Endothelial cell of umbilical vein (primary cell): Measurements from ENCODE around the gene DDX49. TPM values are rescaled to one million over a fixed set of nuclear protein-coding genes. Genes with fewer than 3 reads are reported as not detected.

Source experiments
- BruUV-seq: library from RNA; stranded (reverse); fragments of 400-500 nt; replicated peaks from 2 replicates; lab custom pipeline; 2021; lab: Mats Ljungman, UMichigan
- CTCF ChIA-PET: fragments of 300-600, 350-600 bp; sonication (Branson Sonifier 250); formaldehyde crosslinking; loops from one replicate; lab custom pipeline; 2021; ENCODE audit warnings: antibody characterized with exemption, inconsistent platforms; lab: Charles Lee
- POLR2A ChIA-PET: fragments of 300-600, 350-600 bp; sonication (Branson Sonifier 250); formaldehyde crosslinking; loops from one replicate; lab custom pipeline; 2021; ENCODE audit warnings: antibody characterized with exemption, inconsistent platforms; lab: Charles Lee
- DNase-seq: peaks from one replicate; pipeline ENCODE4 v3.0.0-alpha.2; 2011; ENCODE audit warnings: low read depth, low spot score
- FAIRE-seq: peaks from 2 replicates; lab custom pipeline; 2011; peaks lifted over from hg19 to GRCh38; lab: Jason Lieb, UNC
- H2AFZ ChIP-seq: 2 replicates; pipeline ENCODE4 v1.6.0; 2012; ENCODE audit warnings: low read depth, low read length, control low read depth, inconsistent platforms
- H3K27ac ChIP-seq: 2 replicates; pipeline ENCODE4 v1.5.1; 2011; ENCODE audit warnings: low read depth, mild to moderate bottlenecking, control low read depth, low read length, moderate library complexity; ENCODE audit not compliant: insufficient read depth
- H3K27me3 ChIP-seq, 2 experiments: 2 replicates each; pipeline versions ENCODE4 v1.6.0 to v1.6.1; 2011; ENCODE audit warnings: low read length in 2 of 2, mixed read lengths in 1 of 2; ENCODE audit not compliant: control insufficient read depth in 2 of 2, insufficient read depth in 2 of 2
- H3K36me3 ChIP-seq, 2 experiments: 2 replicates in 1 of 2; 3 replicates in 1 of 2; pipeline ENCODE4 v1.5.1; 2011; ENCODE audit warnings: low read length in 2 of 2, mild to moderate bottlenecking in 1 of 2, moderate library complexity in 1 of 2; ENCODE audit not compliant: control insufficient read depth in 2 of 2, insufficient read depth in 2 of 2; ENCODE audit errors: extremely low read depth in 1 of 2
- H3K4me1 ChIP-seq: 3 replicates; pipeline ENCODE4 v1.5.1; 2011; ENCODE audit warnings: mild to moderate bottlenecking, low read length; ENCODE audit not compliant: control insufficient read depth, insufficient read depth; ENCODE audit errors: extremely low read depth
- H3K4me2 ChIP-seq: 2 replicates; pipeline ENCODE4 v1.6.1; 2011; ENCODE audit warnings: low read length, control low read depth, mixed read lengths; ENCODE audit not compliant: insufficient read depth
- H3K4me3 ChIP-seq, 3 experiments: fragments of 200-600 bp in 1 of 3; sonication (generic), shearing (Covaris generic) in 1 of 3; replicated peaks in 1 of 3; 2 replicates each; pipeline ENCODE4 v1.5.1; 2011 to 2016; ENCODE audit warnings: control low read depth in 3 of 3, low read length in 3 of 3, mild to moderate bottlenecking in 2 of 3, inconsistent platforms in 1 of 3, low read depth in 1 of 3, moderate library complexity in 1 of 3; ENCODE audit not compliant: insufficient read depth in 1 of 3
- H3K79me2 ChIP-seq: 2 replicates; pipeline ENCODE4 v1.6.0; 2012; ENCODE audit warnings: low read length, inconsistent platforms; ENCODE audit not compliant: control insufficient read depth, insufficient read depth
- H3K9ac ChIP-seq: replicated peaks from 2 replicates; pipeline ENCODE3; 2011; ENCODE audit warnings: low read length, control low read depth; ENCODE audit not compliant: insufficient read depth; ENCODE audit errors: extremely low read depth
- H3K9me1 ChIP-seq: replicated peaks from 3 replicates; pipeline ENCODE4 v1.6.0; 2011; ENCODE audit warnings: mild to moderate bottlenecking, low read length; ENCODE audit not compliant: control insufficient read depth, insufficient read depth; ENCODE audit errors: extremely low read depth
- H3K9me3 ChIP-seq: replicated peaks from 2 replicates; pipeline ENCODE4 v1.5.1; 2012; ENCODE audit warnings: low read length, inconsistent platforms; ENCODE audit not compliant: control insufficient read depth, insufficient read depth
- H4K20me1 ChIP-seq: replicated peaks from 2 replicates; pipeline ENCODE3; 2011; ENCODE audit warnings: mild to moderate bottlenecking, low read length; ENCODE audit not compliant: control insufficient read depth, insufficient read depth; ENCODE audit errors: extremely low read depth
- CTCF ChIP-seq, 2 donors: IDR thresholded peaks; 1 replicate in 1 of 2; 2 replicates in 1 of 2; pipeline ENCODE4 v1.5.1; 2011; ENCODE audit warnings: low read length in 2 of 2, mild to moderate bottlenecking in 2 of 2, moderate library complexity in 2 of 2, control low read depth in 1 of 2, inconsistent platforms in 1 of 2, low read depth in 1 of 2; ENCODE audit not compliant: insufficient read depth in 1 of 2; ENCODE audit errors: extremely low read depth in 1 of 2
- EZH2 ChIP-seq: IDR thresholded peaks from 2 replicates; pipeline ENCODE4 v1.6.1; 2012; ENCODE audit warnings: borderline replicate concordance, low read depth, mild to moderate bottlenecking, moderate library complexity, low read length, inconsistent platforms; ENCODE audit not compliant: severe bottlenecking
- FOS ChIP-seq: IDR thresholded peaks from 2 replicates; pipeline ENCODE4 v1.6.1; 2011; ENCODE audit warnings: mild to moderate bottlenecking, low read length, moderate library complexity, borderline replicate concordance; ENCODE audit not compliant: insufficient read depth
- JUN ChIP-seq: IDR thresholded peaks from 2 replicates; pipeline ENCODE4 v1.6.1; 2011; ENCODE audit warnings: borderline replicate concordance, low read depth; ENCODE audit not compliant: insufficient read length, insufficient read depth
- MAX ChIP-seq: IDR thresholded peaks from 2 replicates; pipeline ENCODE4 v1.6.1; 2011; ENCODE audit not compliant: insufficient read depth, insufficient read length
- dilution Hi-C: fragments of 300-500 bp; cut with MboI; formaldehyde crosslinking; loops from one replicate; pipeline ENCODE4 v1.15.0; 2019; ENCODE audit warnings: low sequenced_read_pairs; ENCODE audit not compliant: extremely low pct_ligation_motif_present
- intact Hi-C: fragments of 100-400 bp; cut with micrococcal nuclease; formaldehyde crosslinking; loops from one replicate; pipeline ENCODE4 v1.10.0; 2022
- polyA plus RNA-seq, 4 experiments: library from polyadenylated mRNA; depleted of rRNA in 3 of 4; stranded (reverse) in 3 of 4; unstranded in 1 of 4; fragments of >200 nt; gene quantifications; 2 replicates each; pipeline versions ENCODE4 v1.2.1 to v1.2.3, GENCODE V29; 2011 to 2012; ENCODE audit warnings: missing spikeins in 1 of 4
- total RNA-seq: library from RNA; stranded (reverse); gene quantifications from 2 replicates; pipeline ENCODE4 v1.2.3, GENCODE V29; 2021

DDX49 gene
- total and polyA plus RNA-seq, 2 donors (not counting 3 experiments of a cell fraction or from before 2014, with no cell fraction given) = 51.9 to 60.1 TPM

- Histone ChIP-seq H3K36me3 (no peaks in the 10 kb centered on the region), H3K79me2 (no peaks in the 10 kb centered on the region), H3K9me3 (no peaks in the 10 kb centered on the region), H3K27me3 (no peaks in the 10 kb centered on the region), H3K9me1 (no peaks in the 10 kb centered on the region), H3K4me3 (no peak overlapping the region), H3K9ac (peak overlapping the region; percentile 61), H4K20me1 (no peaks in the 10 kb centered on the region), H2AFZ (peak overlapping the region; percentile 35), H3K27ac (peak overlapping the region; percentile 91), H3K4me2 (peak overlapping the region; percentile 44), H3K4me1 (peaks cover 34% of the 10 kb centered on the region)
- FAIRE-seq (no peak), DNase-seq (no peak)
- TF ChIP-seq JUN (no peak), FOS (no peak), EZH2 (no peak), CTCF (IDR thresholded peaks at IDR 0.05; ENCODE audit: extremely low read depth in 1 of 2, insufficient read depth in 1 of 2, low read depth in 1 of 2, low read length in 2 of 2) (no peak), MAX (no peak)
- POLR2A ChIA-PET = no interaction called here
- BruUV-seq = TSS peak; percentile 89
- CTCF ChIA-PET = interaction anchor here (1.6 kb wide), 1 partner anchor 17 kb away, joined by 7 read pairs; no protein-coding TSS in a partner anchor
- dilution Hi-C loops = no loop called here
- intact Hi-C loops = loop anchor here (2.0 to 5.0 kb wide), 2 partner anchors 17 to 73 kb away; partner anchors contain the start of gene CERS1
Observed at GRCh38 chr19:18969931-18970659, 50.6 kb downstream of the DDX49 start.
